Spleen (tissue), 7 donors: ENCODE measurements around the gene PKP4.

Source experiments
- CTCF ChIP-seq, 11 experiments: fragments of 200-600 bp in 7 of 11; fragments of 450-650 bp in 4 of 11; sonication (generic) in 4 of 11; IDR thresholded peaks in 8 of 11; conservative IDR thresholded peaks in 3 of 11; 1 replicate in 7 of 11; 2 replicates in 4 of 11; pipeline versions ENCODE4 v1.4.0 to v1.8.0; 2016 to 2021; ENCODE audit warnings: antibody characterized with exemption in 11 of 11, inconsistent platforms in 4 of 11, mild to moderate bottlenecking in 1 of 11
- POLR2AphosphoS5 ChIP-seq, 3 donors: sonication (generic); formaldehyde crosslinking; IDR thresholded peaks; one replicate each; pipeline ENCODE4 v1.5.1; 2017; ENCODE audit warnings: antibody characterized with exemption in 3 of 3
- donor health status: DM: no; HTN: no; CAD: no; lungs with moderate emphysema.
- donor health status: DM: no; HTN: no; CAD: no.
- donor health status: DM: no; HTN: no; CAD: no.

- no peak for TF ChIP-seq CTCF (IDR thresholded peaks at IDR 0.05 in 8 of 11, conservative IDR thresholded peaks at IDR 0.05 in 3 of 11)
- no peak for TF ChIP-seq POLR2AphosphoS5 (IDR thresholded peaks at IDR 0.05)
These were observed 188.5 kb downstream of the PKP4 start for GRCh38 chr2:158645299-158645698.
